Mesothelial cell of epicardium (in vitro differentiated cells): ENCODE measurements around the gene NR3C1. TPM values are rescaled to one million over a fixed set of nuclear protein-coding genes. Genes with fewer than 3 reads are reported as not detected.

ENCODE experiments used
- DNase-seq, 2 experiments: peaks; one replicate each; pipeline ENCODE4 v3.0.0; 2021; ENCODE audit warnings: low spot score in 2 of 2; ENCODE audit not compliant: unreplicated experiment in 2 of 2
- H3K27ac Mint-ChIP-seq: 2 replicates; pipeline ENCODE4 v1.8.0; 2021; ENCODE audit warnings: mixed read lengths
- H3K27me3 Mint-ChIP-seq: 2 replicates; pipeline ENCODE4 v1.8.0; 2021; ENCODE audit warnings: low read depth, mixed read lengths
- H3K36me3 Mint-ChIP-seq: 2 replicates; pipeline ENCODE4 v1.8.0; 2021; ENCODE audit warnings: mixed read lengths
- H3K4me1 Mint-ChIP-seq: 2 replicates; pipeline ENCODE4 v1.8.0; 2021; ENCODE audit warnings: mixed read lengths
- H3K4me3 Mint-ChIP-seq: 2 replicates; pipeline ENCODE4 v1.8.0; 2021; ENCODE audit warnings: mild to moderate bottlenecking, moderate library complexity, mixed read lengths
- H3K9me3 Mint-ChIP-seq: 2 replicates; pipeline ENCODE4 v1.8.0; 2021; ENCODE audit warnings: mixed read lengths
- total RNA-seq: library from RNA; stranded (reverse); gene quantifications from 3 replicates; pipeline ENCODE4 v1.2.1, GENCODE V29; 2021
- TF ChIP-seq, protein P1 (sequence below): fragments of 200-600 bp; sonication (generic); IDR thresholded peaks from one replicate; pipeline ENCODE4 v1.5.0; 2021; ENCODE audit warnings: antibody characterized with exemption; ENCODE audit not compliant: unreplicated experiment

The NR3C1 gene
- total RNA-seq, 1 donor from 2014 or later = 29.2 TPM

DNA sequence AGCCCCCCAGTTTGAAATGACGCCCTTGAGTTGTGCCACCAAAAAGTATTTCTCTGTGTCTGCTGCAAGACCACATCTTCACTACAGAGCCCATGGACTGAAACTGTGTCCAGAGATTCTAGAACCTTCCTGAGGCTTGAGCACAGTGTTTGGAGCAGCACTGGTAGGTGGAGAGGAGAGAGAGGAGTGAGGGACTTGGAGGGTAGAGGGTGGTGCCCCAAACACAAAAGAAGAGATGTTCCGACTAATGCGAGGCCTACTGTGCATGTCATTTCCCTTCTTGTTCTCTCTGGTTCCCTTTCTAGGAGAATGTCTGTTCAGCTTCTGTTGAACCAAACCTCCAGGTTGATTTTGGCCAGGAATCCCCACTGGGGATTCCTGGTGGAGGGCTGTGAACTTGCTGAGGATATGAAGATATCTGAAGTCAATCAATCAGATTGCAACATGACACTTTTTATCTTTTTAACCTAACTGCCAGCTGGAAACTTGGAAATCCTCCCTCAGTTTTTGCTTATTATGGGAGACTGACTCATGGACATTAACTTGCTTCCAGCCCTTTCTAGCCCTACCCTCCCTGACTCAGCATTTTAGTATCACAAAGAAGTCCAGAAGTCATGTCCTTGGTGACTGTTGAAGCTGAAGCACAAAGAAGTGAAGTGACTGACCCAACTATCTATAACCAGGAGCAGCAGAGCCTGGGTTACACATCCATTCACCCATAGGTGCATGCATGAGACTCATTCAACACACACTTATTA, 154.5 kb downstream of the NR3C1 start:
- no peak overlapping the region for H3K27ac Mint-ChIP-seq
- H3K4me1 Mint-ChIP-seq = peaks cover 14% of the 10 kb centered on the region
- no peaks in the 10 kb centered on the region for H3K27me3 Mint-ChIP-seq
- TF ChIP-seq, protein P1, sequence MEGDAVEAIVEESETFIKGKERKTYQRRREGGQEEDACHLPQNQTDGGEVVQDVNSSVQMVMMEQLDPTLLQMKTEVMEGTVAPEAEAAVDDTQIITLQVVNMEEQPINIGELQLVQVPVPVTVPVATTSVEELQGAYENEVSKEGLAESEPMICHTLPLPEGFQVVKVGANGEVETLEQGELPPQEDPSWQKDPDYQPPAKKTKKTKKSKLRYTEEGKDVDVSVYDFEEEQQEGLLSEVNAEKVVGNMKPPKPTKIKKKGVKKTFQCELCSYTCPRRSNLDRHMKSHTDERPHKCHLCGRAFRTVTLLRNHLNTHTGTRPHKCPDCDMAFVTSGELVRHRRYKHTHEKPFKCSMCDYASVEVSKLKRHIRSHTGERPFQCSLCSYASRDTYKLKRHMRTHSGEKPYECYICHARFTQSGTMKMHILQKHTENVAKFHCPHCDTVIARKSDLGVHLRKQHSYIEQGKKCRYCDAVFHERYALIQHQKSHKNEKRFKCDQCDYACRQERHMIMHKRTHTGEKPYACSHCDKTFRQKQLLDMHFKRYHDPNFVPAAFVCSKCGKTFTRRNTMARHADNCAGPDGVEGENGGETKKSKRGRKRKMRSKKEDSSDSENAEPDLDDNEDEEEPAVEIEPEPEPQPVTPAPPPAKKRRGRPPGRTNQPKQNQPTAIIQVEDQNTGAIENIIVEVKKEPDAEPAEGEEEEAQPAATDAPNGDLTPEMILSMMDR = no peak
- no peaks in the 10 kb centered on the region for H3K36me3 Mint-ChIP-seq
- peaks cover 11% of the 10 kb centered on the region for H3K9me3 Mint-ChIP-seq
- DNase-seq = no peak
- H3K4me3 Mint-ChIP-seq = no peak overlapping the region

DNA sequence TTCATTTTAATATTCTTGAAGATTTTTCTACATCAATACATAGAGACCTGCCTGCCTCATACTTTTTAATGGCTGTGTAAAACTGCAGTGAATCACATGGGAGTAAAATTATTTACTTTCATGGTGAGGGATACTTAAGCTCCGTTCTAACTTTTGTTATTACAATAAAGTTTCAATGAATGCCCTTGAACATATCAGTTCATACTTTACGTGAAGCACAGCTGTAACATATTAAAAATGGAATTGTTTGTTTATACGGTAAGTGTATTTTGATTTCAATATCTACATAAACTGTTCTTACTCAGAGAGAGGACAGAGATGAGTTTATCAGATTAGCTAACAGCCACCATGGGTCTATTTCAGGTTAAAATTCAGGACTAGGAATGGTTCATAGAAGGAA, 155.1 kb downstream of the NR3C1 start:
- Mint-ChIP-seq H3K4me1 (peaks cover 20% of the 10 kb centered on the region), H3K36me3 (no peaks in the 10 kb centered on the region), H3K27me3 (no peaks in the 10 kb centered on the region), H3K9me3 (peaks cover 11% of the 10 kb centered on the region), H3K4me3 (no peak overlapping the region), H3K27ac (no peak overlapping the region)
- DNase-seq = no peak
- TF ChIP-seq, protein P1 = no peak

DNA sequence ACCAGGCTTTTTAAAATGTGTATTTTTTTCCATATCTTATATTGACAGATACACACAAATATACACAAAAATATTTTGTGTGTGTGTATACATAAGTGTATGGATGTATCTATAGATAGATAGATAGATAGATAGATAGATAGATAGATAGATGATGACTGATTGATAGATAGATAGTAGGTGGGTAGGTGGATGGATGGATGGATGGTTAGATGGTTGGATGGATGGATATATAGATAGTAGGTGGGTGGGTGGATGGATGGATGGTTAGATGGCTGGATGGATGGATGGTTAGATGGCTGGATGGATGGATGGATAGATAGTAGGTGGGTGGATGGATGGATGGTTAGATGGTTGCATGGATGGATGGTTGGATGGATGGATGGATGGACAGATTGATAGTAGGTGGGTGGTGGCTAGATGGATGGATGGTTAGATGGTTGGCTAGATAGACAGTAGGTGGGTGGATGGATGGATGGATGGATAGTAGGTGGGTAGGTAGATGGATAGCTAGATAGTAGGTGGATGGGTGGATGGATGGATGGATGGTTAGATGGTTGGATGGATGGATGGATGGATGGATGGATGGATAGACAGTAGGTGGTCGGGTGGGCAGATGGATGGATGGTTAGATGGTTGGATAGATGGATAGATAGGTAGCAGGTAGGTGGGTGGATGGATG, 156.2 kb downstream of the NR3C1 start:
- peaks cover 11% of the 10 kb centered on the region for H3K9me3 Mint-ChIP-seq
- TF ChIP-seq, protein P1 = no peak
- no peaks in the 10 kb centered on the region for H3K27me3 Mint-ChIP-seq
- no peaks in the 10 kb centered on the region for H3K36me3 Mint-ChIP-seq
- no peak for DNase-seq
- H3K4me1 Mint-ChIP-seq = peaks cover 21% of the 10 kb centered on the region
- H3K27ac Mint-ChIP-seq = no peak overlapping the region
- H3K4me3 Mint-ChIP-seq = no peak overlapping the region

DNA sequence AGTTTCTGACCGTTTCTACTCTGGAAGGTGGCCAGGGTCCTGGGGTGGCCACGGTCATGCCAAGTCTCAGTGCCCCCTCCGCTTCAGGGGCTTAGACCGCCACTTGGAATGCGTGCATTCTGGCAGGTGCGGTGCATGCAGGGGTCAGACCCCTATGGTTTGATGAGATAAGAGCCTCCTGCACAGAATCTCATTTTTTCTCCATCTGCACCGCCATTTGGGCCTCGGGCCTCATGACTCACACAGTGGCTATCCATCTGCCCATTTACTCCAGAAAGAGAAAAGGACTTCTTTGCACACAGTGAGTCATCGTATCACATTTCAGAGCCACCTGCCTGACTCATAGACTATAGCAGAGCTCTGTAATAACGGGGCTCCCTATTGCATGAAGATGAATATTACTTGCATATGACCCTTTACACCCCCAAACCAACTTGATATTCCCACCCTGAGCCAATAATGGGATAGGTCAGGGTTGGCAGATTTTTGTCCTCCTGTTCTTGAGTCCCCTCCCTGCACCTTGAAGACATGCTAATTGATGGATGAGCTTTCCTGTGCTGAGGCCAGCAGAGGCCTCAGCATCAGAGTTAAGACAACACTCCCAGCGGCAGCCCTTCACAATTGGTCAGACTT, 157.4 kb downstream of the NR3C1 start:
- peaks cover 23% of the 10 kb centered on the region for H3K4me1 Mint-ChIP-seq
- H3K4me3 Mint-ChIP-seq = no peak overlapping the region

DNA sequence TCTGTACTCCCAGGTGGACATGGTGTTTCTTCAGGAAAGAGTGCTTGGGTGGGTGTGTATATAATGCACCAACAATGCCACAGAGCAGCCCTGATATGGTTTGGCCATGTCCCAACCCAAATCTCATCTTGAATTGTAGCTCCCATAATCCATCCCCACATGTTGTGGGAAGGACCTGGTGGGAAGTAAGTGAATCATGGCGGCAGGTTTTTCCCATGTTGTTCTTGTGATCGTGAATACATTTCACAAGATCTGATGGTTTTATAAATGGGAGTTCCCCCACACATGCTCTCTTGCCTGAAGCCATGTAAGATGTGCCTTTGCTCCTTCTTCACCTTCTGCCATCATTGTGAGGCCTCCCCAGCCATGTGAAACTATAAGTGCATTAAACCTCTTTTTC, 158.5 kb downstream of the NR3C1 start:
- TF ChIP-seq, protein P1 = no peak
- Mint-ChIP-seq H3K4me1 (peaks cover 32% of the 10 kb centered on the region), H3K4me3 (no peak overlapping the region), H3K36me3 (no peaks in the 10 kb centered on the region), H3K27ac (no peak overlapping the region), H3K27me3 (no peaks in the 10 kb centered on the region), H3K9me3 (peaks cover 11% of the 10 kb centered on the region)
- no peak for DNase-seq

More for the DNA sequence above, 157.4 kb downstream of the NR3C1 start:
- no peaks in the 10 kb centered on the region for H3K36me3 Mint-ChIP-seq
- DNase-seq = no peak
- H3K9me3 Mint-ChIP-seq = peaks cover 11% of the 10 kb centered on the region
- H3K27me3 Mint-ChIP-seq = no peaks in the 10 kb centered on the region
- no peak overlapping the region for H3K27ac Mint-ChIP-seq
- TF ChIP-seq, protein P1 = no peak
